Loucy (cell line): ENCODE results near the gene PGP.

Experiments
- H2AFZ ChIP-seq: fragments of 200-600 bp; sonication (generic); 2 replicates; pipeline ENCODE4 v1.6.0; 2016; ENCODE audit warnings: antibody characterized with exemption, mild to moderate bottlenecking, low read length, moderate library complexity
- H3F3A ChIP-seq: fragments of 200-600 bp; 2 replicates; pipeline ENCODE4 v1.6.0; 2016; ENCODE audit warnings: antibody characterized with exemption, low read depth, mild to moderate bottlenecking
- H3K27me3 ChIP-seq: fragments of 200-600 bp; sonication (generic); 2 replicates; pipeline ENCODE4 v1.6.1; 2014; ENCODE audit warnings: low read length, mild to moderate bottlenecking; ENCODE audit not compliant: insufficient read depth, poor library complexity, severe bottlenecking
- H3K36me3 ChIP-seq: fragments of 200-600 bp; sonication (generic); 2 replicates; pipeline ENCODE4 v1.6.1; 2016; ENCODE audit warnings: low read length; ENCODE audit not compliant: insufficient read depth
- H3K4me1 ChIP-seq: fragments of 200-600 bp; sonication (generic); 2 replicates; pipeline ENCODE4 v1.5.1; 2014; ENCODE audit warnings: low read length, mild to moderate bottlenecking; ENCODE audit not compliant: insufficient read depth, poor library complexity, severe bottlenecking
- H3K4me2 ChIP-seq: fragments of 200-600 bp; sonication (generic); 2 replicates; pipeline ENCODE4 v1.6.0; 2014; ENCODE audit warnings: antibody characterized with exemption, low read length, low read depth, mild to moderate bottlenecking; ENCODE audit not compliant: poor library complexity, severe bottlenecking
- H3K4me3 ChIP-seq: fragments of 200-600 bp; sonication (generic); 2 replicates; pipeline ENCODE4 v1.5.1; 2014; ENCODE audit warnings: low read length, mild to moderate bottlenecking, mixed read lengths; ENCODE audit not compliant: poor library complexity, severe bottlenecking
- H3K79me2 ChIP-seq: fragments of 200-600 bp; sonication (generic); 2 replicates; pipeline ENCODE4 v1.6.1; 2014; ENCODE audit warnings: low read length; ENCODE audit not compliant: insufficient read depth
- H3K9ac ChIP-seq: fragments of 200-600 bp; sonication (generic); 2 replicates; pipeline ENCODE4 v1.6.0; 2014; ENCODE audit warnings: mild to moderate bottlenecking, low read depth, low read length, moderate library complexity; ENCODE audit not compliant: poor library complexity, severe bottlenecking
- H3K9me2 ChIP-seq: fragments of 200-600 bp; sonication (generic); replicated peaks from 2 replicates; pipeline ENCODE4 v1.6.1; 2016; ENCODE audit warnings: low read depth, low read length, mixed read lengths
- H3K9me3 ChIP-seq: fragments of 200-600 bp; sonication (generic); 2 replicates; pipeline ENCODE4 v1.6.1; 2014; ENCODE audit warnings: mild to moderate bottlenecking, antibody characterized with exemption, low read length, low read depth; ENCODE audit not compliant: insufficient read depth
- H4K20me1 ChIP-seq: fragments of 200-600 bp; sonication (generic); 2 replicates; pipeline ENCODE4 v1.6.0; 2014; ENCODE audit warnings: antibody characterized with exemption, low read length, mild to moderate bottlenecking; ENCODE audit not compliant: insufficient read depth, poor library complexity, severe bottlenecking
- EZH2phosphoT487 ChIP-seq: fragments of 200-600 bp; IDR thresholded peaks from 2 replicates; pipeline ENCODE4 v1.6.1; 2018; ENCODE audit warnings: antibody characterized with exemption, mild to moderate bottlenecking, moderate library complexity, borderline replicate concordance
- TF ChIP-seq, protein P1 (sequence below): fragments of 200-600 bp; sonication (generic); conservative IDR thresholded peaks from 2 replicates; pipeline ENCODE4 v1.5.1; 2014; ENCODE audit warnings: mild to moderate bottlenecking, antibody characterized with exemption, low read length

PGP gene

DNA sequence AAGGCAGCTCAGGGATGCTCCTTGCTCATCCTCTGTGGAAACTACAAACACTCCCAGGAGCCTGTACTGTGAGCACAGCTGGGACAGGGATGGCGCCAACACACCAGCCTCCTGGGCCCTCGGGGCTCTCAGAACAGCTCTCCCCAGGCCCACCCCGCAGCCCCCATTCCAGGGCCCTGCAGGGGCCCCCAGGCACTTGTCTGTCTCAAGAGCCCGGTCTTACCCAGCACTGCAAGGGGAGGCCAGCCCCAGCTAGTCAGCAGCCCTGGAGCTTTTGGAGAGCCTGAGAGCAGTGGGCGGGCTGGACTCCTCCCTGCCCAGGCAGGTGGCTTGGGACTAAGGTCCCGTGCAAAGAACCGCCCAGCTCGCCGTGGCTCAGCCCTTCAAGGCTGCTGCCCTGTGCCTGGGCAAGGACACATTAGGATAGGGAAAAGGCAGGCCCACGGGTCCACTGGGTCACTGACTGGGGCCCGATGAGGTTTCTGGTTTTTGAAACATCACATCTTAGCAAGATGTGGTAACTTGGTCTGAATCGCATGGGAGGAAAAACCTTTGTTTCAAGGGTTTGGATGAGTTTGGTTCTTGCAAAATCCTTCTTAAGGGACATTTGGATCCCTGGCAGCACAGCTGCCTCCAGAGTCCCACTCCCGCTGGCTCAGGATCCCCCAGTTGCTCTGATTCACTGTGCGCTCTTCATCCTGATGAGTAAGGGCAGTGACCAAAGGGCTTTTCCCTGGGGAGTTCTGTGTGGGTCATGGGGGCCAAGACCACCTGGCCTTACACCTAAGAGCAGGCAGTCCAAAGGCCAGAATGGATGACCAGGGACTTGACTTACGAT lies 24.4 kb upstream of the PGP start:
- H3K9ac ChIP-seq = no peak overlapping the region
- no peaks in the 10 kb centered on the region for H3K4me1 ChIP-seq
- no peaks in the 10 kb centered on the region for H3K36me3 ChIP-seq
- no peaks in the 10 kb centered on the region for H3K27me3 ChIP-seq
- H3K79me2 ChIP-seq = no peaks in the 10 kb centered on the region
- no peaks in the 10 kb centered on the region for H3K9me2 ChIP-seq
- H3K4me2 ChIP-seq = no peak overlapping the region
- no peaks in the 10 kb centered on the region for H4K20me1 ChIP-seq
- TF ChIP-seq EZH2phosphoT487 = no peak
- no peaks in the 10 kb centered on the region for H3F3A ChIP-seq
- no peak overlapping the region for H3K4me3 ChIP-seq
- no peak overlapping the region for H2AFZ ChIP-seq
- H3K9me3 ChIP-seq = no peaks in the 10 kb centered on the region

DNA sequence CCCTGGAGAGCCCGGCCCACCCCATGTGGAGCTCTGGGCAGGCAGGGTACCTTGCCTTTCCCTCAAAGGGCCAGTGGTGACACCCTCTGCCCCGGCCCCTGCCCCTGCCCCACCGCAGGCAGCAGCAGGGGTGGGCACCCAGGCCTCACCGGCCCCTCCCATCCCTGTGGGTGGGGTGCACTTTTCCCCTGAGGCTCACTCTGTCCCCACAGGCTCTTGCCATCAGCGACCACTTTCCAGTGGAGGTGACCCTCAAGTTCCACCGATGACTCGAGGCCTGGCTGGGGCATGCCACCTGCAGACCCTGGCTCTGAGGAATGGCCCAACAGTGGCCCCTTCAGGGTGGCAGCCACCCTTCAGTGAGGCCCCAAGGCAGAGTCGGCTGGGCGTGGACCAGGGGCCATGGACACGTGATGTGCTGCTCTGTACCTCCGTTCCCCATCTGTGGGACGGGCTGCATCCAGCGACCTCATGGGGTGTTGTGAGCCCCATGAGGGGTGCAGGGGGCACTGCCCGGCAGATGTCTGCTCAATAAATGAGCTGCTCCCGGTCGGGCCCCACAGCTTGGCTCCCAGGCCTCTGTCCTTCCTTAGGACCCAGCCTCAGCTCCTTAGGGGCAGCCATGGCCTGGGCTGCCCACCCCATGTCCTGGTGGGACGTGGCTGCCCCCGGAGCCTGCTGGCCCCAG lies 23.7 kb upstream of the PGP start:
- Histone ChIP-seq H3K9me3 (no peaks in the 10 kb centered on the region), H3K4me2 (no peak overlapping the region), H4K20me1 (no peaks in the 10 kb centered on the region), H3K9ac (no peak overlapping the region), H3K9me2 (no peaks in the 10 kb centered on the region), H3K4me3 (no peak overlapping the region), H3F3A (no peaks in the 10 kb centered on the region), H2AFZ (no peak overlapping the region), H3K36me3 (no peaks in the 10 kb centered on the region), H3K79me2 (no peaks in the 10 kb centered on the region), H3K27me3 (no peaks in the 10 kb centered on the region), H3K4me1 (no peaks in the 10 kb centered on the region)
- TF ChIP-seq, protein P1, sequence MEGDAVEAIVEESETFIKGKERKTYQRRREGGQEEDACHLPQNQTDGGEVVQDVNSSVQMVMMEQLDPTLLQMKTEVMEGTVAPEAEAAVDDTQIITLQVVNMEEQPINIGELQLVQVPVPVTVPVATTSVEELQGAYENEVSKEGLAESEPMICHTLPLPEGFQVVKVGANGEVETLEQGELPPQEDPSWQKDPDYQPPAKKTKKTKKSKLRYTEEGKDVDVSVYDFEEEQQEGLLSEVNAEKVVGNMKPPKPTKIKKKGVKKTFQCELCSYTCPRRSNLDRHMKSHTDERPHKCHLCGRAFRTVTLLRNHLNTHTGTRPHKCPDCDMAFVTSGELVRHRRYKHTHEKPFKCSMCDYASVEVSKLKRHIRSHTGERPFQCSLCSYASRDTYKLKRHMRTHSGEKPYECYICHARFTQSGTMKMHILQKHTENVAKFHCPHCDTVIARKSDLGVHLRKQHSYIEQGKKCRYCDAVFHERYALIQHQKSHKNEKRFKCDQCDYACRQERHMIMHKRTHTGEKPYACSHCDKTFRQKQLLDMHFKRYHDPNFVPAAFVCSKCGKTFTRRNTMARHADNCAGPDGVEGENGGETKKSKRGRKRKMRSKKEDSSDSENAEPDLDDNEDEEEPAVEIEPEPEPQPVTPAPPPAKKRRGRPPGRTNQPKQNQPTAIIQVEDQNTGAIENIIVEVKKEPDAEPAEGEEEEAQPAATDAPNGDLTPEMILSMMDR = no peak
- no peak for TF ChIP-seq EZH2phosphoT487

DNA sequence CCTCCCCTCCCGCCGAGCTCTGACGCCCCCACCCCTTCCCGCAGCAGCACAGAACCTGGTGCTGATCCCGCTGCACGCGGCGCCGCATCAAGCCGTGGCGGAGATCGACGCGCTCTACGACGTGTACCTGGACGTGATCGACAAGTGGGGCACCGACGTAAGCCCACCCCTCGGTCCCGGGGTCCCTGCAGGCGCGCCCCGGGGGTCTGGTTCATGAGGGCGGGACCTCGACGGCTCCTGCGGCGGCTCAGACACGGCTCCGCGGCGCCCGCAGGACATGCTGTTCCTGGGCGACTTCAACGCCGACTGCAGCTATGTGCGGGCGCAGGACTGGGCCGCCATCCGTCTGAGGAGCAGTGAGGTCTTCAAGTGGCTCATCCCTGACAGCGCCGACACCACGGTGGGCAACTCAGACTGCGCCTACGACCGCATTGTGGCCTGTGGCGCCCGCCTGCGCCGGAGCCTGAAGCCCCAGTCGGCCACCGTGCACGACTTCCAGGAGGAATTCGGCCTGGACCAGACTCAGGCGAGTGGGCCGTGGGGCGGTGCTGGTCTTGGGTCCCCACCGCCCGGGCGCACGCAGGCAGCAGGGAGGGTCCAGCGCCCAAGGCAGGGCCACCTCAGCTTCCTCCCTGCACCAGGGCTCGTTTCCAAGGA lies 23.0 kb upstream of the PGP start:
- Histone ChIP-seq H3K9me2 (no peaks in the 10 kb centered on the region), H3K9me3 (no peaks in the 10 kb centered on the region), H4K20me1 (no peaks in the 10 kb centered on the region), H3K27me3 (no peaks in the 10 kb centered on the region), H3K36me3 (no peaks in the 10 kb centered on the region; the same call in 1 of the 2 replicates), H3K4me3 (no peak overlapping the region), H2AFZ (no peak overlapping the region), H3F3A (no peaks in the 10 kb centered on the region), H3K9ac (no peak overlapping the region), H3K4me2 (no peak overlapping the region), H3K4me1 (no peaks in the 10 kb centered on the region), H3K79me2 (no peaks in the 10 kb centered on the region)
- TF ChIP-seq, protein P1 = no peak
- no peak for TF ChIP-seq EZH2phosphoT487
